ENCODE results near the gene ZYX.

The ZYX gene

DNA sequence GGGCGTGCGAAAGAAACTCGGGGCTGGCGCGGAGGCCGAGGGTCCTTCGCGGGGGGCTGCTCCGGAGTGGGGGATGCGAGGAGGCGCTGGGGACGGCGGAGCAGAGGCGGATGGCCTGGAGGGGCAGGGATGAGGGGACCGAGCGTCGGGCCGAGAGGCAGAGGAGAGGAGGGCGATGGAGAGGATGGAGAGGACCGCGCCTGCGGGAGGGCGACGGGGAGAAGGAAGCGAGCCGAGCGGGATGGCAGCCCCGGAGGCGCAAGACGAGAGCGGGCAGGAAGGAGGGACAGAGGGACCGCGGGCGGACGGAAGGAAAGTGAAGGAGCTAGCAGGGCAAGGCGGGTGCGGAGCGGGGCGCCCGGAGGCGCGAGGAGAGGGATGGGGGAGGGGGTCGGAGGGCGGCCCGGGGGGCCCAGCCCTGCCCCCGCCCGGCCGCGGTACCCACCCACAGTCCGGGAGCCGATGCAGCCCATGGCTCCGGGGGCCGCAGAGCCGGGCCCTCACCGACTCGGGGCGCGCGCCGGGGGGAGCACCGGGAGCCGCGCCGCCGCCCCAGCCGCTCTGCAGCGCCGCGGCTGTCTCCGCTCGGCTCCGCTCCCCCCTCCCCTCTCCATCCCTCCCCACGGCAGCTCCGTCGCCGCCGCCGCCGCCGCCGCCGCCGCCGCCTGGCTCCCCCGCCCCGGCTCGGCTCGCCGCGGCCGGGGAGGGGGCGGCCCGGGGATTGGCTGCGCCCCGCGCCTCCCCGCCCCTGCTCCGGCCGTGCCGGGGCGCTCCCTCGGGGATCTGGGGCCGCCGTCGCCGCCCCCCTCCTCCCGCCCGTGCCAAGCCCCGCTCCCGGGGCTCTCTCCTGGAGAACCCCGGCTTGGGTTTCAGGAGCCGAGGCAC lies 18.8 kb upstream of the ZYX start, which contains the start of gene FAM131B:
FAM131B (minus strand) TSS at position 583 of the 885 bp plus-strand sequence; CDS start at position 473, 110 bp downstream.
- DNase-seq = no peak

DNA sequence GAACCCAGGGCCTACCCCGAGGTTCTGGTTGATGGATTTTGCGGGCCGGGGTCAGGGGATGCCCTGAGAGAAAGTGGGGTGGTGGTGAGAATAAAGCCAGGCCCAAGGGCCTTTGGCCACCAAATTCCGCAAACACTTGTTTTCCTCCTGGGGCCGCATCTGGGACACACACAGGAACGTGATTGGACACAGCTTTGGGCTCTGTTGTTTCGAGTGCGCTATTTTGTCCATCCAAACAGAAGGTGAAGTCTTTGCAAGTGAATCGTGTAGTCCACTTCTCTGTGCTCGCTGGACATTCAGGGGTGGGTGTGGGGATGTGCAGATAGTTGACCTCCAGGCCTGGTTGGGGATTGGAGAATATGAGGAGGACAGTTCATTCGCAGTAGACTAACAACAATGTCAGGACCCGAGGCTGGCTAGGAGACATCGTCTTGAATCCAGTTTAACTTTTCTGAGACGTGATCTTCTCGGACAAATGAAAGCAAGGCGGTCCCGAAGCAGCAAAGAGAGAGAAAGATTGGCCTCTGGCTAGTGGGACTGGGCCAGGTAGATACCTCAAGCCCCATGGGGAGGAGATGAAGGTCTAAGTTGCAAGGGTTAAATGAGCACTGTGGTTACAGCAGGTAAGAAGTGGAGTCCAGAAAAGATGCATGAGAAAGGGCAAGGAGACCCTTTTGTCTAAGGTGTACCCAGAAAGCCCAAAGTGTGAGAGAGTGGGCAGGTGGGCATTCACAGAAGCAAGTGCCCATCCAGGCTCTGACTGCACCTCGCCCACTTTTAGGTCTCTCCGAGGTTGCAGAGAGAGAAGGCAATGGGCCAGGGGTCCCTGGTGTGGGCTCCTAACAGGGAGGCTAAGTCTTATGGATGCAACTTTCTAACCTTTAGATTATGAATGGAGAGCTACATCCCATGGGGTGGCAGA lies 17.9 kb upstream of the ZYX start:
- DNase-seq = no peak

DNA sequence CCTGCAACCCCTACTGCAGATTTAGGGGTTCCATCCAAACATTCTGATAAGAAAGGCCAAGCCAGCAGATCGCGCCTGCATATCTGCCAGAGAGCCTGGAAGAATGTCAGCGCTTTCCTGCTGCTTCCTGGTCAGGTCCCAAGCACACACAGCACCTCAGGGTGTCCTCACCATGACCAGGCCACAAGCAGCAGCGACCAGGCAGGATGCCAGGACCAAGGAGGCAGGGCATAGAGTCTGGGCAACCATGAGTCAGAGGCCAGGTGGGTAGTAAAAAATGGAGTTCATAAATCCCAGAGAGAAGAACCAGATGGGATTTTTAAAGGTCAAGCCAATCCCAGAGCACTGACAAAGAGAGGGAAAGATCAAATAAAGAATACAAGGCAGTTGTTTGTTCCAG lies 13.2 kb upstream of the ZYX start:
- no peak for DNase-seq

DNA sequence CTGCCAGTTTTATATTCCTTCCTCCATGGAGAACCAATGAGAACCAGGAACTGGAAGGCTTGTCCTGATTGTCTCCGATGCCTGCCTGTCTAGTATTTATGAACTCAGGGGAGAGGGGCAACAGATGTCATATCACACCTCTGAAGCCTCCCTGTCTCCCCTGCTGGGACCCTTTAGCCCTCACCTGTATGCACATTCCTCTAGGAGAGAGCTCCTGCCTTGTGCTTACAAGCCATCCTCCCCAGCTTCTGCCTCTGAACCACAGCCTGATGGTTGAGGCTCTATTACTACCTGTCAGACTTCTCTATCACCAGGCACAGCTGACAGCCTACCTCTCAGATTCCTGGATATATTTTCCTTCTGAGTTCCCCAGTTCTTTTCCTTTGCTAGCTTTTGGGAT lies 12.8 kb upstream of the ZYX start:
- no peak for DNase-seq

DNA sequence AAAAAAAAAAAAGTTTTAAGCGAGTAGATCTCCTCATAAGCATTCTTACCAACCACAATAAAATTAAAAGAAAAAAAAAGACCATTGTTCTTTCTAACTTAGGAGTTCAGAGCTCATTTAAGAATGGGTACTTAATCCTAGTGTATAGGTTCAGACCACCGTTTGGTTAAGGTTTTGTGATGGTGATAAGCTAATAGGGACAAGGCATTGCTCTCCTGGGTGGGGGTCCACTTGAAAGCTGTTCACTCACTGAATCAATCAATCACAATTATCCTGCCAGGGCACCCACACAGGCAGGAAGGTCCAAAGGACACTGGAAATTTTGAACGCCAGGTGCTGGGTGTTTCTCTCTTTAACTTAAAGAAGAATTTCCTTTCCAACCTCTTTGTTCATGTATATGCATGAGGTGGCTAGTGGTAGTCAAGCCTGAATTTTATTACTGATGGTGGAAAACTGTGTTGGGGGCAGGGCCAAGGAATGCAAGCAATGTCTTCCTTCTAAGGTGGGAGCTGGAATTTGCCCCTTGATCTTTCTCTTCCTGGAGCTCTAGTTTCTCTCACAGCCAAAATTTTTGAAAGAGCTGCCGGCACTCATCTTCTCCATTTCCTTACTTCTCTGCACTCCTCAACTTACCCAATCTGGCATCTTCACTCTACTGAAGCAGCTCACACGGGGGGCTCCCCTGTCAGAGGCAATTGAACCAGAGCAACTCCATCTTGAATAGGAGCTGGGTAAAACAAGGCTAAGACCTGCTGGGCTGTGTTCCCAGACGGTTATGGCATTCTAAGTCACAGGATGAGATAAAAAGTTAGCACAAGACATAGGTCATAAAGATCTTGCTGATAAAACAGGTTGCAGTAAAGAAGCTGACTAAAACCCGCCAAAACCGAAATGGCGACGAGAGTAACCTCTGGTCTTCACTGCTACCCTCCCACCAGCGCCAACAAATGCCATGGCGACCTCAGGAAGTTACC lies 11.2 kb upstream of the ZYX start:
- no peak for DNase-seq

DNA sequence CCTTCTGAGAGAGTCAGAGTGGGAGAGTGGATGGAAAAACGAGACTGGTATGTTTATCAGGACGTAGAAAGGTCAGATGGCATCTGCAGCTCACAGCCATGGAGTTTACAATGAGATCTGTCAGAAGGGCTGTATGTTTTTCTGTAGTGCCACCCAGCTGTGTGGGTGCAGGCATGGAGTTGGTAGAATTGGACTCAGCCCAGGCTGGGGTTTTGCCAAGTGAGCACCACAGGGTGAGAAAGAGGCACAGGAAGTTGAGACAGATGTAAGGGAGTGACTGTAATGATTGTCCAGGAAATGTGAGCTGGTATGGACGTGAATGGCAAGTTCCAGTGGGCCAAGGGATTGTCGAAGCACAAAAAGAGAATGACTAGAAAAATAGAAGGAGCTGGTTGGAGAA lies 9.1 kb upstream of the ZYX start:
- DNase-seq = no peak

DNA sequence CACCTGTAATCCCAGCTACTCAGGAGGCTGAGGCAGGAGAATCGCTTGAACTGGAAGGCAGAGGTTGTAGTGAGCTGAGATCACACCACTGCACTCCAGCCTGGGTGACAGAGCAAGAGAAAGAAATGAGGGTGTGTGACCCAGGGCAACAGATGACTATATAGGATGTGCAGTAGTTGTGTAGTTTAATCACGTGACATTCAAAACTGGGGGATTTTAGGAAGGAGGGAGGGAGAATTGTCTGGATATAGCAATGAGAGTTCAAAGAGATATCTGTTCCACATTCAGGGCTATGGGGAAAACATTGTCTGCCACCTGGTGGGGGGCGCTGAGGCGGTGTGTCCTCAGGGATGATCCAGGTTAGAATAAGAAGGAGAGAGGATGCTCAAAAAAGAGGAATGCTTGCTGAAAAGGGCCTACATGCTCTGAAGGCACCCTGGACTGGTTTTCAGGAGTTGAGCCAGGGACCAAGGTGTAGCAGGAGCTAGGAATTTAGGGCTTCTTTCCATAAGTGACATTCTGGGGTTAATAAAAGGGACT lies 7.8 kb upstream of the ZYX start:
- DNase-seq = no peak

DNA sequence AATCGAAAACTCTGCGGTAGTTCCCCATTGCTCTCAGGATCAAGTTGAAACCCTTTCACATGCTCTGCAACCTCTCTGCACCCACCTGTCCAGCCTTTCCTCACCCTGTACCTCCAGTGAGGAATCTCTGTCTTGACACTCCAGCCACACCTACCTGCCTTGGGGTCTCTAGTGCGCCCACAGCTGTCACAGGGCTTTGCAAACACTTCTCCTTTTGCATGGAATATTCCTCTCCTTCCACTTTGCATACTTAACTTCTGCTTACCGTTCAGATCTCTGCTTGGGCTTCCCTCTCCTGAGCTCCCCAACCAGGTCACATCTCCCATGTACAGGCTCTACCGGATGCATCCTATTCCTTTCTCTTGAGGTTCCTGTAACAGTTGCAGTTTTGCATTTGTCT lies 6.6 kb upstream of the ZYX start:
- no peak for DNase-seq

DNA sequence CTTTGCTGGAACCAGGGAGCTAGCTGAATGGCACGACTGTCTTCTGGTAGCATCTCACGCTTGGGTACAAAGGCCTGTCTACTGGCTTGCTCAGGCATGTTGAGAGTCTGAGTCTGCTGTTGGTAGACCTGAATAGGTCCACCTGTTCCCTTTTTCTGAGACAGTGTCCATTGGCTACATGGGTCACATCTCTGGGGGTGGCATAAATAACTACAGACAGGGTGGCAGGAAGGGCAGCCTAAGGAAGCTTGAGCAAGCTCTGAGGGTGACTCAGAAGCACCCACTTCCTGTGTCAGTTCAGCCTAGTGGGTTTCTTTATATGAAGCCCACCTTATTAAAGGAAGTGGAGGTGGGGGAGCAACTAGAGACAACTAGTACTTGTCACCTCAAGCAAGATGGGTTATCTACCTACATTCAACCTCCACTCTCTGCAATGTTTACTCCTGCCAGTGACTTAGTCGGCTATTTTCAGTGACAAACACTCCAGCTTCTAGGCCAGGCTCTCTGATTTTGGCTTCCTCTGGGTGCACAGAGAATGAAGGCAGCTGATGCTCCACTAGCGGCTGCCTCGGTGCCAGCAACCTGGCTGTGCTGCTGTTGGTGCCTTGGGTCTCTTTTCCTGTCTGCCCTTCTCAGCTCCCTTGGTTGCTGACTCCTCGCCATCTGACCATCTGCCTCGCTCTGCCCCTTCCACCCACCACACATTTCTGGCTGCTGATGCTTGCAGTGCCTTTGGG lies 5.7 kb upstream of the ZYX start:
- no peak for DNase-seq

DNA sequence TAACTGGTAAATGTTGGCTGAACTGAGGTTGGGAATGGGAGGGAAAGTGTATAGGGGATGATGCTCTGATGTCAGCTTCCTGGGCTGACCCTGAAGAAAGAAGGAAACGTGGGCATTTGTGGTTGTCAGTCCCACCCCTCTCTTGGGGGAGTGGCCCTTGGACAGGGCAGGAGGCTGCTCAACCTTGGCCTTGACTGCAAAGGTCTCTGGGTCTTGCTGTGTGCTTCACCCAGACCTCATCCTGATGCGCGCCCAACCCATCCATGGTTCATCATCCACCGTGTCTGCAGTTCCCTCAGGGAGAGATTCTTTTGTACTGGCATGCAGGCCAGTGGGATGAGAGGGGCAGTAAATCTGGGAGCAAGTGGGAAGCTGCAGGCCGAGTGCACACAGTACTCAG lies 4.7 kb upstream of the ZYX start:
- DNase-seq = no peak

DNA sequence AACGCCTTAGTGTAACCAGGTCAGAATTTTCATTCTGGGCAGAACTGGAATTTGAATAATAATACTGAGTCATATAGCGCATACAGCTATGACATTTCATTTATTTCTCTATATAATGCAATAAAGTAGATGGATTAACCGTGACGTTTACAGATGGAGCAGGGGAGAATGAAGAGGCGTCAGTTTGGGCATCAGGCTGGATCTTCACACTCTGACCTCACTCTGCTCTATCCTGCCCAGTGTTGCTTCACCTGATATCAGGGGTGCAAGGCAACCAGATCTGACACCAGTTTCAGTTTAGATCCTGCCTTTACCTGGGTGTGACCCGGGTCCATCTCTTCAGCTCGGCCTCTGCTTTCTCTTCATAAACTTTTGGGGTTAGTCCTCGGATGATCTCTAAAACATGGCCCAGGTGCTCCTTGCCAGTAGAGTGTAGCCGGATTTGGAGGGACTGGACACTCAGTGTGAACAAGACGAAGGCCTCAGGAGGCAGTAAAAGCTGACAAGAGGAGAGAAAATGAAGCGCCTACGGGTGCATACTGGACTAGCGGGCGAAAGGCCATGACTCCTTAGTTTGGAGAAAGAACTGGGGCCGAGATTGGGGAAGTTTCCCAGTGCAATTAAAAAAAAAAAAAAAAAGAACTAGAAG lies 1.4 kb upstream of the ZYX start:
- DNase-seq = no peak

DNA sequence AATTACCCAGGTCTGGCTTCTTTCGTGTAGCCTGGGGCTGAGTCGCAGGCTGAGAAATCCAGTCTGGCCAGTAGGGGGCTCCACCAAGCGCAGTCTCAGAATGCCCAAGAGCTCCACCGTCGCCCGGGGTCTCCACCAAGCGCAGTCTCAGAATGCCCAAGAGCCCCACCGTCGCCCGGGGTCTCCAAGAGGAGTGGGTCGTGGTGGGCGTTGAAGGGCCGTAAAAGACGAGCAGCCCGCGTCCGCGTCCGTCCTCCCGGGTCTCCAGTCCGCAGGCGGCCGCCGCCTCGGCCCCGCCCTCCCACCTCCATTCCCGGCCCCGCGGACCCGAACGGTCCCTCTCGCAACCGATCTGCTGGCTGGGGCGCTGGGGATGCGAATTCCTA lies 892 bp upstream of the ZYX start:
- DNase-seq = peak; percentile 10

DNA sequence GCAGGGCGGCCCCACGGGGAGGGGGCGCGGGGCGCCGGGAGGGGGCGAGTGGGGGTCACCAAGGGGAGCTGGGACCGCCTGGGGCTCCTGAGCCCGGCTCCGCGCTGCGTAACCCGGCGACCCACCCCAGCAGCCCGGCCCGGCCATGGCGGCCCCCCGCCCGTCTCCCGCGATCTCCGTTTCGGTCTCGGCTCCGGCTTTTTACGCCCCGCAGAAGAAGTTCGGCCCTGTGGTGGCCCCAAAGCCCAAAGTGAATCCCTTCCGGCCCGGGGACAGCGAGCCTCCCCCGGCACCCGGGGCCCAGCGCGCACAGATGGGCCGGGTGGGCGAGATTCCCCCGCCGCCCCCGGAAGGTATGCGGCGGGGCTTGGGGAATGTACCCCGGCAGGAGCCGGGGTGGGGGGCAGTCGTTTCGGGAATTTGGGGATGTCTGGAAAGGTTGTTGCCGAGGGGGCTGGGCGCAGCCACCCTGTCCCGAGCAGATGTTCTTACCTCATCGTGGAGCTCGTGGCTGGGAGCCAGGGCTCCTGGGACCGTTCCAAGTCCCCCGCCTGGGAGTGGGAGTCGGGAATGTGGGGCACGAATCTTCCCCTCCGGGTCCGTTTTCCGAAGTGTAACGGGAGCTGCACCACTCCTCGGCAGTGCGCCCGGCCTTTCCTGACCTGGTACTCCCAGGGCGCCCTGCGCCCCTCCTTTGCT lies 431 bp downstream of the ZYX start:
- DNase-seq = no peak

DNA sequence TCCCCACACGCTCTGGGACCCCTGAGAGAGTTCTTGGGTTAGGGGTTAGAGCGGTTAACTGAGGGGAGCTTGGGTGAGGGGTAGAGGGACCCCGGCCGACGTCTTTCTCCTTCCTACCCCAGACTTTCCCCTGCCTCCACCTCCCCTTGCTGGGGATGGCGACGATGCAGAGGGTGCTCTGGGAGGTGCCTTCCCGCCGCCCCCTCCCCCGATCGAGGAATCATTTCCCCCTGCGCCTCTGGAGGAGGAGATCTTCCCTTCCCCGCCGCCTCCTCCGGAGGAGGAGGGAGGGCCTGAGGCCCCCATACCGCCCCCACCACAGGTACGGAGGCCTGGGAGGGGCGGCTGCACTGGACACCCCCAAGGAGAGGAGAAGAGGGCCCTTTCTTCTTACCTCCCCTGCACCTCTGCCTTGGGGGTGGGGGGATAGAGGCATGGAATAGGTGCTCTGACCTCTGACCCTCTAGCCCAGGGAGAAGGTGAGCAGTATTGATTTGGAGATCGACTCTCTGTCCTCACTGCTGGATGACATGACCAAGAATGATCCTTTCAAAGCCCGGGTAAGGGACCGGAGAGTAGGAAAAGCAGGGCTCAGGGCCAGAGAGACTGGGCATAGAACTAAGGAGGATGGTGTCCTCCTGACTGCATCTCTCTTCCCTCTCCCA lies 1.1 kb downstream of the ZYX start:
- no peak for DNase-seq

DNA sequence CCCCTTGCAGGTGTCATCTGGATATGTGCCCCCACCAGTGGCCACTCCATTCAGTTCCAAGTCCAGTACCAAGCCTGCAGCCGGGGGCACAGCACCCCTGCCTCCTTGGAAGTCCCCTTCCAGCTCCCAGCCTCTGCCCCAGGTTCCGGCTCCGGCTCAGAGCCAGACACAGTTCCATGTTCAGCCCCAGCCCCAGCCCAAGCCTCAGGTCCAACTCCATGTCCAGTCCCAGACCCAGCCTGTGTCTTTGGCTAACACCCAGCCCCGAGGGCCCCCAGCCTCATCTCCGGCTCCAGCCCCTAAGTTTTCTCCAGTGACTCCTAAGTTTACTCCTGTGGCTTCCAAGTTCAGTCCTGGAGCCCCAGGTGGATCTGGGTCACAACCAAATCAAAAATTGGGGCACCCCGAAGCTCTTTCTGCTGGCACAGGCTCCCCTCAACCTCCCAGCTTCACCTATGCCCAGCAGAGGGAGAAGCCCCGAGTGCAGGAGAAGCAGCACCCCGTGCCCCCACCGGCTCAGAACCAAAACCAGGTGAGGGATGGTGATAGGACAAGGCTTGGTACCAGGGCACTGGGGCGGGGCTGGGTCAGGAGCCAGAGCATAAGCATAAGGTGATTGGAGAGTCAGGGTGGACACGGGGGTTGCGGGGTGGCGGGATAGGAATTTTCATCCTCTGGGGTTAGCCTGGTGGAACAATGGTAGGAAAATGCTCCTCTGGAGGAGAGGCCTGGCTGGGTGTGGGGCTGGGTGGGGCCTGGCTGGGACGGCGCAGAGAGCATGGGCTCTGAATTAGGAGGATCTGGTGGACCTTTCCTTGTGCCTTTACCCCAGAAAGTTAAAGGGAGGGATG lies 1.9 kb downstream of the ZYX start:
- DNase-seq = no peak

DNA sequence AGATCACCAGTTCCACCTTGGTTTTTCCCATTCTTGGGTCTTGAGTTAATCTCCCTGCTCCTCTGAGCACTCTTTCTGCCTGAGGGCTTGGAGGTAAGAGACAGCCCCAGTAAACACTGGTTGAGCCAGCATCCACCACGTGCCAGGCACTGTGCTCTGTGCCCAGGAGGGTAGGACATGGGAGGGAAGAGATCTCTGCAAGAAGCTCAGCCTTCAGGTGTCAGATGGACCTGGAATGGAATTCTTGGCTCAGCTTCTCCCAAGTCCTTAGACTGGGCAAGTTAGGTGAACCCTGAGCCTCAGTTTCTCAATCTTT lies 2.5 kb downstream of the ZYX start:
- DNase-seq = no peak

DNA sequence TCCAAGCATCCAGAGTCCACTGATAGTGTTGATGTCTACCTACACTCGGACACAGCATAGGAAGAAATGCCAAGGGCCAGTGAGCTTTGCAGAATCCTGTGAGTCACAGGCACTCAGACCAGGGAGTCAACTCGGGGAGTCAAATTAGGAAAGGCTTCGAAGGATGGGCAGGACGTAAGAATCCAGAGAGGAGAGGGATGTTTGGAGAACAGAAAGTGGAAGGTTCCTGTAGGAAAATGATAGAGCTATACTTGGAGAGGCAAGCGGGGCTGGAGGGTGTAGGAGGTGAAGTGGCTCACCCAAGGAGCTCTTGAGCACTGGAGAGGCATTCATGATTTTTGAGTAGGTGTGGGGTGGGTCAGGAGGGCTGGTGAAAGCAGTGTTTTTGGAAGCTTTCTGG lies 3.0 kb downstream of the ZYX start:
- DNase-seq = no peak

DNA sequence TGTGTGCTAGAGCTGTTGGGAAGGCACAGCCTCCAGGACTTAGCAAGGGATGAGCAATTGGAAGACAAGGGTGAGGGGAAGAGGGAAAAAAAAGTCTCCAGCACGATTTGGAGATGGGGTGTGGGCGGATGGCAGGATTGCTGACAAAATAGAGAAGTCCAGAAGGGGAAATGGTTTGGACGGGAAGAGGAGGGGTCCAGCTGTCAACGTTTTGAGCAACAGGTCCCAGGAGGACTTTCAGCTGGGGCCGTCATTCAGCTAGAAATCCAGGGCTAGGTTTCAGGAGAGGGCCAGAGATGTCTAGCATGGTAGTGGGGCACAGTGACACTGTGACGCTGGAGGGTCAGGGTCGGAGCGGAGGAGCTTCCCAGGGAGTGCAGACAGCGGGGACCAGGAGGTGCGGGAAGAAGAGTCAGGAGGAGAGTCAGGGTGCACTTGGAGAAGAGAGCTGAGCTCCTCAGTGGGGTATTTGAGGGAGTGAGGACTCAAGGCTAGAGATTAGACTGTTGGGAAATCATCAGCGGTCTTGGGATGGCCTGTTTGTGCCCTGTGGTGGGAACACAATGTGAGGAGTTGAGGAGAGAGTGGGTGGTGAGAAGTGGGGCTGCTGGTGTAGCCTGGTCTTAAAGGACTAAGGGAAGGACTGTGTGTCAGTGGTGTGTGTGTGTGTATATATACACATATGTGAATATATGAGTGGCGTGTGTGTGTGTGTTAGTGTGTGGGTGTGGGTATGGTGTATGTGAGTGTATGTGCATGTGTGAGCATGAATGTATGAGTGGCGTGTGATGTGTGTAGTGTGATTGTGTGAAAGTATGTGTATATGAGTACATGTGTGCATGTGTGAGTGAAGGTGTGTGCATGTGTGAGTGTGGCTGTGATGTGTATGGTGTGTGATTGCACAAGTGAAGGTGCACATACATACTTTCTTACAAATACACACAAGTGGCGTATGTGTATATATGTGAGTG lies 3.8 kb downstream of the ZYX start:
- DNase-seq = no peak

All from NCI-H1048 (cell line).